Measurements from ENCODE around the gene GHR.

DNA sequence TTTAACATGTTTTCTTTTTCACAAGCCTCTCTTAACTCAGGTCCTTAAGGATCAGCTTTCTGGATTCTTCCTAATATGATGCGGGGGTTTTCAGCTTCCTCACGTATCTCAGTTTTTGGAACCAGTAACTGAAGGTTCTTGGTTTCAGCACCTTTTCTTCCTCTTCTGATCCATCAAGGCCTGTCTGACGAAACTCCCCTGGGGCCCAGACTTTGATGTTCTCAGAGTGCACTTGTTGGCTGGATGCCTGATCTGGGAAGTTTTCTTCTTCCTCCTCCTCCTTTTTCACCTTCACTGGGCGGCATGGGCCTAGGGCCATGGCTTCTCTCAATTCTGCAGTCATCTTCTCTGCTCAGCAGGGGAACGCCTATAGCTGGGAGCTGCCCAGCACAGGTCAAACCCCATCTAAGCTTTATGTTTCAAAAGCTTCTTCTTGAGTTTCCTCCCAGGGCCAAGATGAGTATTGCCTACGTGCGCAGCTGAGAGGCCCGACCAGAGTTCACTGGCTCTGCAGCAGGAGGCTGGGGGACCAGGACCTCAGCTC is 44.8 kb downstream of the GHR start:
- TF ChIP-seq CTCF (conservative IDR thresholded peaks at IDR 0.05; ENCODE audit: low read depth, low read length) (no peak), EZH2 (IDR thresholded peaks at IDR 0.05; ENCODE audit: borderline replicate concordance, low read depth, low read length, poor library complexity, severe bottlenecking) (no peak)
